AG04449 (cell line): ENCODE results near the gene SYT1.

ENCODE experiments used
- CTCF ChIA-PET: fragments of 350-600 bp; formaldehyde crosslinking; extraction: SDS; loops from one replicate; lab custom pipeline; 2021; ENCODE audit warnings: antibody characterized with exemption; lab: Yijun Ruan, JAX
- POLR2A ChIA-PET: fragments of 400-600, 350-600 bp; formaldehyde crosslinking; extraction: SDS; loops from one replicate; lab custom pipeline; 2020; ENCODE audit warnings: antibody characterized with exemption, inconsistent platforms; lab: Yijun Ruan, JAX
- DNase-seq: peaks from one replicate; pipeline ENCODE4 v3.0.0-alpha.2; 2010; ENCODE audit warnings: low read depth, low spot score
- H3K4me3 ChIP-seq: 2 replicates; pipeline ENCODE4 v1.5.1; 2011; ENCODE audit warnings: low read depth, mild to moderate bottlenecking, control low read depth, low read length
- TF ChIP-seq, protein P1 (sequence below): IDR thresholded peaks from one replicate; pipeline ENCODE4 v1.5.1; 2011; ENCODE audit warnings: mild to moderate bottlenecking, moderate library complexity, low read length, control low read depth, inconsistent platforms; ENCODE audit not compliant: insufficient read depth; ENCODE audit errors: missing control alignments

SYT1 gene

DNA sequence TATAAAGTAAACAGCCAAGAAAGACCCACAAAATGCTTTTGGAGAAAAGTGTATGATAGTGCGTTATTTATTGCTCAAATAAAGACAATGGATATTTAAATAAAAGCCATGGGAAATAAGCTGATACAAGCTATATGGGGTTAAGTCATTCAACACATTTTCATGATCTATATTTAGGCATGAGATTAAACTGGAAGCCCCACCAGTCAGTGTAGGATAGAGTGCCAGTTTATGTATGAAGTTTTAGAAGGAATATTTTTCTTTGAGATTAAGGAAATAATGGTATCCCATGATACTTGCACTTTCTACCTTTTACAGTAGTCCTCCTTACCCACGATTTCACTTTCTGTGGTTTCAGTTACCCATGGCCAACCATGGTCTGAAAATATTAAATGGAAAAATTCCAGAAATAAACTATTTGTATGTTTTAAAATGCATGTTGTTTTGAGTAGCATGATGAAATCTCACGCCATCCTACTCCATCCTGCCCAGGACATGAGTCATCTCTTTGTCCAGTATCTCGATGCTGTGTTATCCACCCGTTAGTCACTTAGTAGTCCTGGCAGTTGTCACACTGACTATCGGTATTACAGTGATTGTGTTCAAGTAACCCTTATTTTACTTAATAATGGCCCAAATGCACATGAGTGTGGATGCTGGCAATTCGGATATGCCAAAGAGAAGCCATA lies 22.3 kb downstream of the SYT1 start:
- TF ChIP-seq, protein P1, sequence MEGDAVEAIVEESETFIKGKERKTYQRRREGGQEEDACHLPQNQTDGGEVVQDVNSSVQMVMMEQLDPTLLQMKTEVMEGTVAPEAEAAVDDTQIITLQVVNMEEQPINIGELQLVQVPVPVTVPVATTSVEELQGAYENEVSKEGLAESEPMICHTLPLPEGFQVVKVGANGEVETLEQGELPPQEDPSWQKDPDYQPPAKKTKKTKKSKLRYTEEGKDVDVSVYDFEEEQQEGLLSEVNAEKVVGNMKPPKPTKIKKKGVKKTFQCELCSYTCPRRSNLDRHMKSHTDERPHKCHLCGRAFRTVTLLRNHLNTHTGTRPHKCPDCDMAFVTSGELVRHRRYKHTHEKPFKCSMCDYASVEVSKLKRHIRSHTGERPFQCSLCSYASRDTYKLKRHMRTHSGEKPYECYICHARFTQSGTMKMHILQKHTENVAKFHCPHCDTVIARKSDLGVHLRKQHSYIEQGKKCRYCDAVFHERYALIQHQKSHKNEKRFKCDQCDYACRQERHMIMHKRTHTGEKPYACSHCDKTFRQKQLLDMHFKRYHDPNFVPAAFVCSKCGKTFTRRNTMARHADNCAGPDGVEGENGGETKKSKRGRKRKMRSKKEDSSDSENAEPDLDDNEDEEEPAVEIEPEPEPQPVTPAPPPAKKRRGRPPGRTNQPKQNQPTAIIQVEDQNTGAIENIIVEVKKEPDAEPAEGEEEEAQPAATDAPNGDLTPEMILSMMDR: no peak
- DNase-seq: no peak
- CTCF ChIA-PET: no interaction called here
- POLR2A ChIA-PET: no interaction called here
- H3K4me3 ChIP-seq: no peak overlapping the region

DNA sequence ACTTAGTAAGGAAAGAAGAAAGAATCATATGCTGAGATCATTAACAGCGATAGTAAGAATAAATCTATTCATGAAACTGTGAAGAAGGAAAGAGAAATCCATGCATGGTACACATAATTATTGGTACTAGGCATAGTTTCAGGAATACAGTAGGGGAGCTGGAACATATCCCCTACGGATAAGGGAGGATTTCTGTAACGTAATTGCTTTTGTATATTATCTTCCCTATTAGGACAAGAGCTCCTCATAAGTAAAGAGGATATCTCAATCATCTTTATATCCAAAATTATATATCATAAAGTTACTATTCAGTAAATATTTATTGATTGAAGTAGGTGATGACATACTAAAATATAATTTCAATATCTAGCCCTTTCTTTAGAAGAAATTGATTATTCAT lies 22.9 kb downstream of the SYT1 start:
- ChIA-PET CTCF (no interaction called here), POLR2A (no interaction called here)
- TF ChIP-seq, protein P1: no peak
- DNase-seq: no peak
- no peak overlapping the region for H3K4me3 ChIP-seq

DNA sequence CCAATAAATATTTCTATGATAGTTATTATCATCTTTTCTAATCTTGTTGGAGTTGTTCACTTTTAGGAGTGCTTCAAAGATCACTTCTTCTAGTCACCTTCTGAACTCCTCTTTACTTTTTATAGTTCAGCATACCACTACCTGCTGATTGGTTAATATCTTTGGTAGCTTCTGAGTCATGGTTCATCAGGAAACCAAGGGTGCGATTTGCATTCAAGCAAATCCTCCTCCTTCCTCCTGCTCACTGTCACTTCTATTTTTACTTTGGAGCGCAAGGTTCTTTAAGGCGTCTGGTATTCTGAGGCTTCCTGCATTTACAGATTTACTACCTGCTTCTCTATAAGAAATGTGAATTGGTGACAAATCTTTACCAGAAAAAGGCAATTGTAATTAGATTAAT lies 24.0 kb downstream of the SYT1 start:
- POLR2A ChIA-PET: no interaction called here
- CTCF ChIA-PET: no interaction called here

DNA sequence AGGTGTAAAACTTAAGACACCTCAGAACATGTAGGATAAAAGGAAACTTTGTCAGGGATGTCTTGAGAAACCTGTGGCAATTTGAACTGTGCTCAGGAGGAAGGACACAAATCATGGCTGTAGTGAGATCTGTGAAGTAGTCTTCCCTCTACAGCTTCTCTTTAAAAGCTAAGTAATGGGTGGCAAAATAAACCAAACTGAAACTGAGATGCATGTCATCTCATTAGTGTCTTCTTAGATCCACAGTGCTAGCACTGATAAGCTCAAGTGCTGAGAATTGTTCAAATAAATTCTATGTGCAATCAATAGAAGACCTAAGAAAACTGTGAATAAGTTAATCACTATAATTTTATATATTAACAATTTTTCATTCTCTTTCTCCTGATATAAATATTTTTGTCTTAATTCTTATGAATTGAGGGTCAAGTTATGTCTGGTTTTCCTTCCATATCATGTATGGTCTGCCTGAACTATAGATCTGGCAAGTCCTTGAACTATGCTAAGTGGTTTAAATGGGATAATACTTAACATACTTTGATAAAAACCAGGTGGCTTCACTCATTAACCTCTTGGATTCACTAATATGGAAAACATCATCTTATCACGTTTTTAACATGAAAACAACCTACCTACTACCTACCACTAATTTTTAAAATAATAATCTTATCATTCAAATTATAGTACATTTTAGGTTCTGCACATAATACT lies 27.2 kb downstream of the SYT1 start:
- TF ChIP-seq, protein P1: no peak
- no peak for DNase-seq
- ChIA-PET POLR2A (no interaction called here), CTCF (no interaction called here)
- no peak overlapping the region for H3K4me3 ChIP-seq

More for the DNA sequence above, 24.0 kb downstream of the SYT1 start:
- H3K4me3 ChIP-seq: no peak overlapping the region
- TF ChIP-seq, protein P1: no peak
- no peak for DNase-seq

DNA sequence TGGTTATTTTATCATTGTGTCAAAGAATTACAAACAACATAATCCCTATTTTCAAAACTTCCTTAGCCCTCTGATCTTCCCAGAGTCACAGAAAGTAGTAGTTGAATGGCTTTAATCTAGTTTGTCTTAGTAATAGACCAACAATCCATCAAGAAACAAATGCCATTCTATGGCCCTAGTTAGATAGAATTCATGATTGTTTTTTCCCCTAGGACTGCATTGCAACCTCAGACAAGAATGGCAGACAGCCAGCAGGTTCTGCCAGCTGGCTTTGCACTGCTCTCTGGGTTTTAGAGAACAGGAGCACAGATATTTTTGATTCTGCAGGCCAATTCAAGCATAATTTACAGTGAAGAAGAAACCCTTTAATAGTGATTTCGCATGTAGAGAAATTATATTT lies 33.8 kb downstream of the SYT1 start:
- no peak overlapping the region for H3K4me3 ChIP-seq
- ChIA-PET CTCF (no interaction called here), POLR2A (no interaction called here)
- TF ChIP-seq, protein P1: no peak
- DNase-seq: no peak

DNA sequence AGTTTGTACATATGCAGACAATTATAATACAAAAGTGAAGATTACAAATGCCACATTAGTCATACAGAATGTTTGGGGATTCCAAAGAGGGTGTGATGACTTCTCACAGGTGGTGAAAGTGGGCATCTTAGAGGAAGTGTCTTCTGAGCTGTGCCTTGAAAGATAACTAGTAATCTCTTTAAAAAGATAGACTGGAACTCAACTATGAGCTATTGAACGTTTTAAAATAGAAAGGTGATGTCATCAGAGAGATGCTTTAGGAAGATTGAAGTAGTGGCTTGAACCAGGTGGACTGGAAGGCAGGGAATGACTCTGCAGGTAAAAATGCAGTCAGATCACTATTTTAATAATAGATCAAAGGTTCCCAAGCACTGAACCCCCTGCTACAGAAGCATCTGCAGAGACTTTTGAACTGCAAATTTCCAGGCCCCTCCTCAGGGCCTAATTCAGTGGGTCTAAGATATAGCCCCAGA lies 50.3 kb downstream of the SYT1 start:
- H3K4me3 ChIP-seq: no peak overlapping the region
- CTCF ChIA-PET: no interaction called here
- DNase-seq: no peak
- TF ChIP-seq, protein P1: no peak
- POLR2A ChIA-PET: no interaction called here
